GM21423 (cell line): ENCODE data around the gene ZBTB7A.

ENCODE experiments used
- ATAC-seq: cut with Tn5 transposase; IDR thresholded peaks from one replicate; pipeline ENCODE4 v1.9.1; 2021; ENCODE audit warnings: mild to moderate bottlenecking, moderate library complexity; ENCODE audit not compliant: unreplicated experiment

Gene ZBTB7A

GRCh38 chr19:4094761-4095487 is 28.2 kb upstream of the ZBTB7A start:
- ATAC-seq: no peak

GRCh38 chr19:4094291-4094690 is 27.6 kb upstream of the ZBTB7A start:
- ATAC-seq: no peak

GRCh38 chr19:4093643-4094175 is 27.0 kb upstream of the ZBTB7A start:
- no peak for ATAC-seq

GRCh38 chr19:4090356-4091220 is 23.9 kb upstream of the ZBTB7A start:
- no peak for ATAC-seq

- no peak for ATAC-seq
Observed at GRCh38 chr19:4089946-4090345, 23.2 kb upstream of the ZBTB7A start.

GRCh38 chr19:4089400-4089908 is 22.8 kb upstream of the ZBTB7A start:
- peak; percentile 69 for ATAC-seq

- ATAC-seq: peak; percentile 25
Observed at GRCh38 chr19:4088975-4089374, 22.3 kb upstream of the ZBTB7A start.

GRCh38 chr19:4087787-4088679 is 21.3 kb upstream of the ZBTB7A start:
- no peak for ATAC-seq

GRCh38 chr19:4086411-4086867 is 19.7 kb upstream of the ZBTB7A start:
- ATAC-seq: no peak

GRCh38 chr19:4084547-4084877 is 17.8 kb upstream of the ZBTB7A start:
- ATAC-seq: no peak

GRCh38 chr19:4083677-4084546 is 17.2 kb upstream of the ZBTB7A start:
- ATAC-seq: no peak

GRCh38 chr19:4082172-4082571 is 15.5 kb upstream of the ZBTB7A start:
- no peak for ATAC-seq

- ATAC-seq: no peak
Observed at GRCh38 chr19:4081441-4082129, 14.9 kb upstream of the ZBTB7A start.

- ATAC-seq: no peak
Observed at GRCh38 chr19:4080473-4080872, 13.8 kb upstream of the ZBTB7A start.

- ATAC-seq: no peak
Observed at GRCh38 chr19:4077800-4078684, 11.3 kb upstream of the ZBTB7A start.

GRCh38 chr19:4077007-4077374 is 10.3 kb upstream of the ZBTB7A start:
- no peak for ATAC-seq

GRCh38 chr19:4075373-4075772 is 8.7 kb upstream of the ZBTB7A start:
- no peak for ATAC-seq

- ATAC-seq: no peak
Observed at GRCh38 chr19:4071610-4072009, 4.9 kb upstream of the ZBTB7A start.
